Mesendoderm (in vitro differentiated cells): Measurements from ENCODE around the gene GRM3.

ENCODE experiments used
- DNase-seq: peaks from one replicate; pipeline ENCODE4 v3.0.0; 2013
- H2AK5ac ChIP-seq: 2 replicates; pipeline ENCODE4 v1.6.1; 2013; ENCODE audit warnings: low read length, inconsistent platforms
- H2BK120ac ChIP-seq: 2 replicates; pipeline ENCODE4 v1.6.1; 2013; ENCODE audit warnings: low read depth, mild to moderate bottlenecking, low read length, moderate library complexity, mixed read lengths
- H2BK15ac ChIP-seq: replicated peaks from 2 replicates; pipeline ENCODE4 v1.6.1; 2013; ENCODE audit warnings: low read depth, mild to moderate bottlenecking, moderate library complexity
- H2BK5ac ChIP-seq: 2 replicates; pipeline ENCODE4 v1.6.1; 2013; ENCODE audit warnings: low read length, inconsistent platforms
- H3K18ac ChIP-seq: 2 replicates; pipeline ENCODE4 v1.6.1; 2013; ENCODE audit warnings: mild to moderate bottlenecking, low read length, mixed read lengths
- H3K23ac ChIP-seq: one replicate; pipeline ENCODE4 v1.6.1; 2013; ENCODE audit warnings: low read length
- H3K27ac ChIP-seq: 2 replicates; pipeline ENCODE4 v1.5.1; 2013; ENCODE audit warnings: low read depth, mild to moderate bottlenecking, inconsistent platforms, low read length, moderate library complexity
- H3K27me3 ChIP-seq: 2 replicates; pipeline ENCODE4 v1.6.1; 2013; ENCODE audit warnings: low read length, control low read depth, mild to moderate bottlenecking, inconsistent platforms; ENCODE audit not compliant: insufficient read depth, poor library complexity
- H3K36me3 ChIP-seq: 2 replicates; pipeline ENCODE4 v1.6.1; 2013; ENCODE audit warnings: low read length, inconsistent platforms; ENCODE audit not compliant: control insufficient read depth, insufficient read depth
- H3K4ac ChIP-seq: one replicate; pipeline ENCODE4 v1.6.1; 2013; ENCODE audit warnings: low read depth, mild to moderate bottlenecking, low read length, moderate library complexity
- H3K4me1 ChIP-seq: 2 replicates; pipeline ENCODE4 v1.6.1; 2013; ENCODE audit warnings: low read depth, low read length, inconsistent platforms; ENCODE audit not compliant: control insufficient read depth
- H3K4me2 ChIP-seq: 2 replicates; pipeline ENCODE4 v1.6.1; 2013; ENCODE audit warnings: low read length
- H3K4me3 ChIP-seq: 2 replicates; pipeline ENCODE4 v1.5.1; 2013; ENCODE audit warnings: mild to moderate bottlenecking, low read length
- H3K56ac ChIP-seq: one replicate; pipeline ENCODE4 v1.6.1; 2013; ENCODE audit warnings: low read length
- H3K79me1 ChIP-seq: 2 replicates; pipeline ENCODE4 v1.6.1; 2013; ENCODE audit warnings: low read length, inconsistent platforms
- H3K79me2 ChIP-seq: 2 replicates; pipeline ENCODE4 v1.6.1; 2013; ENCODE audit warnings: mild to moderate bottlenecking, low read length; ENCODE audit not compliant: control insufficient read depth, insufficient read depth
- H3K9ac ChIP-seq: 2 replicates; pipeline ENCODE4 v1.6.1; 2013; ENCODE audit warnings: low read length, inconsistent platforms
- H4K5ac ChIP-seq: one replicate; pipeline ENCODE4 v1.6.1; 2013; ENCODE audit warnings: low read length
- H4K8ac ChIP-seq: one replicate; pipeline ENCODE4 v1.6.1; 2013; ENCODE audit warnings: low read depth, mild to moderate bottlenecking, control low read depth, low read length, moderate library complexity
- WGBS: extraction: QIAGEN DNeasy Blood & Tissue Kit; methylation state at CpG from one replicate; pipeline ENCODE4 v1.1.7; 2013; ENCODE audit warnings: low lambda C conversion rate, missing lambda C conversion rate; ENCODE audit not compliant: insufficient coverage; ENCODE audit errors: extremely low coverage; 5-methylcytosine and 5-hydroxymethylcytosine counted together

The GRM3 gene

DNA sequence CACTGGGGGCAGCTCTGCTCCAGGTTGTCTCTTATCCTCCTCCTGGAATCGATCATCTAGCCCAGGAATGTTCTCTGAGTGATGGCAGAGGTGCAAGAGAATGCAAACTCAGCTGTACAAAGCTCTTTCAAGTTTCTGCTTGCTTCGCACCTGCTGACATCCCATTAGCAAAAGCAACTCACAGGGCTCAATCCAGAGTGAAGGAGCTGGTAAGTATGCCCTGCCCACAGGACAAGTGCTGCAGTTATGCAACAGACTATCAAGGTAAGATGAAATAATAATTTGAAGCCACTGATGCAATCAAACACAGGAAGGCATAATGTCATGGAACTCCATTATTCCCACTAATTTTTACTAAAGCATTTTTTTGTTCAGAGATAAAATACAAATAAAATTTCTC lies 122.2 kb downstream of the GRM3 start:
- H3K23ac ChIP-seq, result no peak overlapping the region
- WGBS, result no CpG with 5 or more reads among the region's 2 CpGs
- no peak overlapping the region for H3K18ac ChIP-seq
- no peaks in the 10 kb centered on the region for H3K79me2 ChIP-seq
- H3K4me1 ChIP-seq, result peaks cover 7% of the 10 kb centered on the region
- no peaks in the 10 kb centered on the region for H3K27me3 ChIP-seq
- H4K5ac ChIP-seq, result no peak overlapping the region
- no peak overlapping the region for H4K8ac ChIP-seq
- no peak overlapping the region for H2BK120ac ChIP-seq
- H2BK15ac ChIP-seq, result no peak overlapping the region
- H3K36me3 ChIP-seq, result no peaks in the 10 kb centered on the region
- H3K79me1 ChIP-seq, result no peaks in the 10 kb centered on the region
- H3K4me3 ChIP-seq, result no peak overlapping the region
- DNase-seq, result no peak
- no peak overlapping the region for H2BK5ac ChIP-seq
- H3K56ac ChIP-seq, result no peak overlapping the region
- H3K4ac ChIP-seq, result no peak overlapping the region
- no peak overlapping the region for H2AK5ac ChIP-seq
- H3K4me2 ChIP-seq, result no peak overlapping the region
- no peak overlapping the region for H3K27ac ChIP-seq
- no peak overlapping the region for H3K9ac ChIP-seq

DNA sequence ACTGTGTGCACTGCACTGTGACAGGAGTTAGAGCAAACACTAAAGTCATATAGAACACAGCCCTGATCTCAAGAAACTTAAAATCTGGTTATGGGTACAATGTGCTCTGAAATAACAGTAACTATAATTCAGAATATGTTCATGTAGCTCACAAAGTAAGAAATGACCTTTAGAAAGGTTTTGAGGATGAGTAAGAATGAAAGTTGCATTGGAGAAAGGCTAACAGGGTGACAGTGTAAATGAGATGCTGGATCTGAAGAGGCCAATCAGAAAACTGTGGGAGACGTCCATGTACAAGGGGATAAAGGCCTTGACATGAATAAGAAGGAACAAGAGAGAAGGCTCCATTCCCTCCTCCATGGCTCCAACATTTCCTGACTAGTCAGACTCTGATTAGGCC lies 124.7 kb downstream of the GRM3 start:
- H4K5ac ChIP-seq, result no peak overlapping the region
- no peak for DNase-seq
- H3K4ac ChIP-seq, result no peak overlapping the region
- H3K27me3 ChIP-seq, result no peaks in the 10 kb centered on the region
- H3K9ac ChIP-seq, result no peak overlapping the region
- H3K4me3 ChIP-seq, result no peak overlapping the region
- no peaks in the 10 kb centered on the region for H3K79me1 ChIP-seq
- H2BK15ac ChIP-seq, result no peak overlapping the region
- no peak overlapping the region for H3K18ac ChIP-seq
- H3K4me1 ChIP-seq, result peaks cover 5% of the 10 kb centered on the region
- no CpG with 5 or more reads among the region's 1 CpG for WGBS
- no peaks in the 10 kb centered on the region for H3K36me3 ChIP-seq
- no peak overlapping the region for H3K27ac ChIP-seq
- H3K4me2 ChIP-seq, result no peak overlapping the region
- peak overlapping the region; percentile 47 for H2AK5ac ChIP-seq
- peak overlapping the region; percentile 39 for H2BK5ac ChIP-seq
- no peak overlapping the region for H4K8ac ChIP-seq
- H3K23ac ChIP-seq, result no peak overlapping the region
- H2BK120ac ChIP-seq, result no peak overlapping the region
- H3K56ac ChIP-seq, result peak overlapping the region; percentile 30
- no peaks in the 10 kb centered on the region for H3K79me2 ChIP-seq

DNA sequence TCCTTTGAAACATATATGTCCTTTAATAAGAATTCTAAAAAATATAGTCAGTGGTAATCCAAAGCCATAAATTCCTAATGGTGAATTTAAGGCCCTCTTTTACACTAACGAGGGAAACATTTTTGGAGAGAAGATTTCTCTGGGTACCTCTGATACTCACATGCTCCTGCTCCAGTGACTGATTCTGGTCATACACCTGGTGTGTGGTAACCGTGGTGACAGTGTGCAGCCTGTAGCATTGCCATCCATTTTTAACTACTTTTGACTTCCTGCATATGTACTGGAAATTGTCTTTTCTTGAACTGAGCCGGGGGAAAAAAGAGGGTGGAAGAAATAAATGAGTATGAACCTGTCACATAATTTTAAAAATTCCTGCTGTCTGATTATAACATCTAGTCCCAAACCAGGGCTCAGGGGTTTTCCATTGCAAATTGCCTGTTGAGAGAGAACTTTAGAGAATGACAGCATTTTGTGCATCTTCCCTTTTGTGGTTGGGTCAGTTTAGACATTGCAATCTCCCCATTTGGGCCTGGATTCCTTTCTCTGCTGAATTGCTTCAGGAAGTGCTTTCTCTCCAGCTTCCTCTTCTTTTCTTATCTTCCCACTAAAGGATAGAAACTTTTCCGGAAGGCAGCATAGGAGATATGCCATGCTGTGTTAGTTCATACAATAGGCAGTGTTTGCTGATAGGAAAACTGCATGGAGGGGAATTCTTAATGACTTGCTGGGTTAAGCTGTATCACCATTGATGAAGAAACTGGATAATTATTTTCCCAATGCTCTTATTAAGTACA lies 125.5 kb downstream of the GRM3 start:
- H3K4ac ChIP-seq, result no peak overlapping the region
- H3K56ac ChIP-seq, result peak overlapping the region; percentile 62
- DNase-seq, result peak; percentile 68
- no peak overlapping the region for H3K9ac ChIP-seq
- no peak overlapping the region for H2BK15ac ChIP-seq
- peak overlapping the region; percentile 33 for H3K27ac ChIP-seq
- H3K4me2 ChIP-seq, result no peak overlapping the region
- no CpG with 5 or more reads among the region's 4 CpGs for WGBS
- no peaks in the 10 kb centered on the region for H3K4me1 ChIP-seq
- H3K27me3 ChIP-seq, result no peaks in the 10 kb centered on the region
- no peaks in the 10 kb centered on the region for H3K79me2 ChIP-seq
- peak overlapping the region; percentile 20 for H2BK5ac ChIP-seq
- H3K23ac ChIP-seq, result no peak overlapping the region
- H2AK5ac ChIP-seq, result no peak overlapping the region
- H4K5ac ChIP-seq, result peak overlapping the region; percentile 7
- H3K18ac ChIP-seq, result peak overlapping the region; percentile 14
- no peak overlapping the region for H4K8ac ChIP-seq
- no peaks in the 10 kb centered on the region for H3K79me1 ChIP-seq
- no peak overlapping the region for H2BK120ac ChIP-seq
- H3K36me3 ChIP-seq, result no peaks in the 10 kb centered on the region
- H3K4me3 ChIP-seq, result no peak overlapping the region

DNA sequence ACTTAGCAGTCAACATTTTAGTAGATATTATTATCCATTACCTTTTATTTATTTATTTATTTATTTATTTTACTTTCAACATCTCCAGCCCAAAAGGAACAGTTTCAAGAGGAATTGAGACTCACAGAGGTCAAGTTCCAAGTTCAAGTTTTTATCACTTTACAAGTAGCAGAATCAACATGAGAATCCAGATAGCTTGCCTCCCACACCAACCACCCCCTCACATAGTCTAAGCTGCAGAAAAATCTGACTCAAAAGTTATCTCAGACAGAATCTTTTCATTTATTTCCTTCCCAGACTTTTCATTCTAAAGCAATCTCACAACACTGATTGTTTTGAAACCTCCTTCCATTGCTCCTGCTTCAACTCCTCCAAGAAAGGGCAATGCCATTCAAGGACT lies 129.6 kb downstream of the GRM3 start:
- no peak overlapping the region for H3K18ac ChIP-seq
- H3K4me3 ChIP-seq, result no peak overlapping the region
- no peaks in the 10 kb centered on the region for H3K79me1 ChIP-seq
- H3K27me3 ChIP-seq, result no peaks in the 10 kb centered on the region
- H3K4ac ChIP-seq, result no peak overlapping the region
- H3K4me1 ChIP-seq, result no peaks in the 10 kb centered on the region
- no peak overlapping the region for H3K27ac ChIP-seq
- H3K36me3 ChIP-seq, result no peaks in the 10 kb centered on the region
- H4K5ac ChIP-seq, result no peak overlapping the region
- no peak overlapping the region for H2BK120ac ChIP-seq
- no peak overlapping the region for H2BK15ac ChIP-seq
- no peak overlapping the region for H2AK5ac ChIP-seq
- H3K79me2 ChIP-seq, result no peaks in the 10 kb centered on the region
- no peak overlapping the region for H4K8ac ChIP-seq
- H3K56ac ChIP-seq, result no peak overlapping the region
- no peak overlapping the region for H3K4me2 ChIP-seq
- no peak overlapping the region for H3K9ac ChIP-seq
- H2BK5ac ChIP-seq, result no peak overlapping the region
- DNase-seq, result no peak
- no peak overlapping the region for H3K23ac ChIP-seq

DNA sequence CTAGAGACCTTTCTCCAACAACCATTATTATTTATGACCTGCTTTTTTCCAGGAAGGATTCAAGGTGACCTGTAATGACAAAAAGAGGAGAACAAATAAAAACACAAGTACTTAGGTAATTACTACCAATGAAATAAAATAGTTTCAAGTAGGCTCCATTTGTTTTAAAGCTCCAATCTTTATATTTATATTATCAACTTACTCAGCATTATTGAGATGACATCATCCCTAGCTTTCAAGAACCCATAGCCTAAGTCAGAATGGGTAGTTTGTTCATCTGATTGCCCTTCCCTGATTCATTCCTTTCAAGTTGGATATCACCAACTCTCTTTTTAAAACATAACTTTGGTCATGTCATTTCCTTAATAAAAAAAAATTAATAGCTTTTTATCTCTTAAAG lies 131.5 kb downstream of the GRM3 start:
- no peaks in the 10 kb centered on the region for H3K79me2 ChIP-seq
- H3K79me1 ChIP-seq, result no peaks in the 10 kb centered on the region
- H2BK5ac ChIP-seq, result no peak overlapping the region
- H3K18ac ChIP-seq, result no peak overlapping the region
- H3K27me3 ChIP-seq, result no peaks in the 10 kb centered on the region
- no peak overlapping the region for H3K23ac ChIP-seq
- no peaks in the 10 kb centered on the region for H3K4me1 ChIP-seq
- no peak overlapping the region for H2BK15ac ChIP-seq
- H4K5ac ChIP-seq, result no peak overlapping the region
- no peak overlapping the region for H3K27ac ChIP-seq
- H3K4ac ChIP-seq, result no peak overlapping the region
- no peaks in the 10 kb centered on the region for H3K36me3 ChIP-seq
- H3K4me2 ChIP-seq, result no peak overlapping the region
- no peak overlapping the region for H4K8ac ChIP-seq
- H2BK120ac ChIP-seq, result no peak overlapping the region
- no peak overlapping the region for H3K4me3 ChIP-seq
- H3K9ac ChIP-seq, result no peak overlapping the region
- DNase-seq, result no peak
- H3K56ac ChIP-seq, result no peak overlapping the region
- H2AK5ac ChIP-seq, result no peak overlapping the region

DNA sequence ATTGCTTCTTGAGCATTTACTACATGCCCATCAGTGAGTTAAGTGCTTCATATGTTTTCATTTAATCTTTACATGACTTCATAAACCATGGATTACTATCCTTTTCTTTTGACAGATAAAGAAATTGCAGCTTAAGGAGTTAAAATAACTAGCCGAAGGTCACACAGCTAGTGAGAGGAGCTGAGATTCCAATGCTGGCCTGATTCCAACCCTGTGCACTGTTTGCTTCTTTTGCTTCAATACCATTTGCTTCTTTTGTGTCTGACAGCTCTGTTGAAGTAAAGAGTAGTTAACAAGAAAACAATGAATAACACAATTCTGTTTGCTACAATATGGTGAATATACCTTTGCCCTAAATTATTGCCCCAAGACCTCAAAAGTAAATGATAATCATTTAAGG lies 132.4 kb downstream of the GRM3 start:
- Histone ChIP-seq H2BK5ac (no peak overlapping the region), H3K9ac (no peak overlapping the region), H3K4me3 (no peak overlapping the region), H4K5ac (no peak overlapping the region), H3K27ac (no peak overlapping the region), H3K56ac (no peak overlapping the region), H2AK5ac (no peak overlapping the region), H3K4me1 (no peaks in the 10 kb centered on the region), H3K4ac (no peak overlapping the region), H2BK120ac (no peak overlapping the region), H3K79me2 (no peaks in the 10 kb centered on the region), H3K4me2 (no peak overlapping the region), H3K36me3 (no peaks in the 10 kb centered on the region), H3K23ac (no peak overlapping the region), H3K79me1 (no peaks in the 10 kb centered on the region), H3K27me3 (no peaks in the 10 kb centered on the region), H2BK15ac (no peak overlapping the region), H4K8ac (no peak overlapping the region), H3K18ac (no peak overlapping the region)
- no CpG with 5 or more reads among the region's 1 CpG for WGBS
- DNase-seq, result no peak
